ENCODE data around the gene GSTO1.

GSTO1 gene

GRCh38 chr10:104256335-104256961, 1.8 kb downstream of the GSTO1 start (continued):
- TF ChIP-seq ZNF394 (tag by site-specific recombination; IDR thresholded peaks at IDR 0.05; ENCODE audit: borderline replicate concordance) (no peak), ZNF416 (tag by site-specific recombination; IDR thresholded peaks at IDR 0.05) (no peak), HOXC10 (CRISPR knock-in tag; IDR thresholded peaks at IDR 0.05) (no peak), ZFP37 (tag by site-specific recombination; IDR thresholded peaks at IDR 0.05) (no peak), ZNF830 (tag by site-specific recombination; IDR thresholded peaks at IDR 0.05; ENCODE audit: low read depth) (peak; percentile 71; the same call in 1 of the 2 replicates), ZBTB10 (tag by site-specific recombination; IDR thresholded peaks at IDR 0.05) (no peak), SP3 (tag by site-specific recombination; IDR thresholded peaks at IDR 0.05) (no peak), ZFP41 (tag by site-specific recombination; IDR thresholded peaks at IDR 0.05; ENCODE audit: borderline replicate concordance) (no peak), GLI4 (tag by site-specific recombination; IDR thresholded peaks at IDR 0.05) (no peak), ZNF707 (tag by site-specific recombination; IDR thresholded peaks at IDR 0.05) (no peak), MEIS1 (CRISPR knock-in tag; IDR thresholded peaks at IDR 0.05; ENCODE audit: borderline replicate concordance) (no peak), ZNF623 (tag by site-specific recombination; IDR thresholded peaks at IDR 0.05) (no peak), GLIS1 (tag by site-specific recombination; IDR thresholded peaks at IDR 0.05) (no peak), ZEB2 (tag by site-specific recombination; IDR thresholded peaks at IDR 0.05) (no peak), ZNF837 (tag by site-specific recombination; IDR thresholded peaks at IDR 0.05) (no peak), ZBTB21 (tag by site-specific recombination; IDR thresholded peaks at IDR 0.05) (no peak), SCRT2 (tag by site-specific recombination; IDR thresholded peaks at IDR 0.05) (no peak), ELK4 (IDR thresholded peaks at IDR 0.05; ENCODE audit: borderline replicate concordance, low read depth, low read length) (no peak), ZNF146 (tag by site-specific recombination; IDR thresholded peaks at IDR 0.05) (no peak), CTCF (tag by site-specific recombination; IDR thresholded peaks at IDR 0.05) (no peak), ZNF843 (tag by site-specific recombination; IDR thresholded peaks at IDR 0.05) (no peak), PRDM6 (tag by site-specific recombination; IDR thresholded peaks at IDR 0.05) (no peak), ZNF785 (tag by site-specific recombination; IDR thresholded peaks at IDR 0.05) (no peak), ZNF10 (tag by site-specific recombination; IDR thresholded peaks at IDR 0.05) (no peak), PRDM4 (tag by site-specific recombination; IDR thresholded peaks at IDR 0.05) (peak; percentile 64; the same call in 1 of the 2 replicates), ZBTB6 (tag by site-specific recombination; IDR thresholded peaks at IDR 0.05) (no peak), ZNF214 (tag by site-specific recombination; IDR thresholded peaks at IDR 0.05; ENCODE audit: borderline replicate concordance) (peak; percentile 73; the same call in 1 of the 2 replicates)
